ENCODE measurements around the gene PRSS50.
A peak's percentile ranks its signal among the peaks of the same experiment; 100 is the strongest.

The PRSS50 gene

GRCh38 chr3:46692566-46692990 is 25.1 kb downstream of the PRSS50 start:
- Histone ChIP-seq H3K4me1 (peaks cover 62 to 69% (median 67%) of the 10 kb centered on the region in 10 experiments), H3K4me3 (peak overlapping the region; percentile 56 to 78 (median 69)), H3K36me3 (peaks cover 0 to 13% (median 0%) of the 10 kb centered on the region in 11 experiments; a peak in 2 of 22 replicates), H3K9ac (peak overlapping the region; percentile 44 to 83 (median 79); a peak in 21 of 22 replicates), H4K20me1 (peaks cover 0 to 12% (median 0%) of the 10 kb centered on the region in 11 experiments; a peak in 3 of 22 replicates), H3K27me3 (peaks cover 0 to 17% (median 13%) of the 10 kb centered on the region in 11 experiments; a peak in 19 of 22 replicates), H3K27ac (peak overlapping the region in 6 of 11 experiments; percentile 40 to 90 (median 74); a peak in 11 of 22 replicates), H3K9me3 (replicated peaks in 1 of 11) (no peaks in the 10 kb centered on the region), H3K4me2 (peak overlapping the region; percentile 86 to 100 (median 98))
- TF ChIP-seq Cebpa-rat (IDR thresholded peaks at IDR 0.05), result no peak

GRCh38 chr3:46690798-46691197 is 26.9 kb downstream of the PRSS50 start:
- Histone ChIP-seq H4K20me1 (peaks cover 0 to 15% (median 0%) of the 10 kb centered on the region in 11 experiments; a peak in 3 of 22 replicates), H3K4me1 (peaks cover 44 to 52% (median 49%) of the 10 kb centered on the region in 10 experiments), H3K27ac (no peak overlapping the region), H3K4me2 (peak overlapping the region; percentile 43 to 99 (median 61); a peak in 21 of 22 replicates), H3K4me3 (no peak overlapping the region), H3K36me3 (peaks cover 0 to 21% (median 0%) of the 10 kb centered on the region in 11 experiments; a peak in 3 of 22 replicates), H3K9me3 (replicated peaks in 1 of 11) (no peaks in the 10 kb centered on the region), H3K9ac (peak overlapping the region in 4 of 11 experiments; percentile 5 to 11 (median 9); a peak in 1 of 22 replicates), H3K27me3 (peaks cover 0 to 17% (median 13%) of the 10 kb centered on the region in 11 experiments; a peak in 19 of 22 replicates)
- no peak for TF ChIP-seq Cebpa-rat (IDR thresholded peaks at IDR 0.05)

- TF ChIP-seq Cebpa-rat (IDR thresholded peaks at IDR 0.05), result no peak
- no peaks in the 10 kb centered on the region for H3K9me3 ChIP-seq (replicated peaks in 1 of 11)
- H3K27me3 ChIP-seq, result no peaks in the 10 kb centered on the region
- H3K4me3 ChIP-seq, result no peak overlapping the region
- H3K4me2 ChIP-seq, result no peak overlapping the region
- peaks cover 13 to 26% (median 22%) of the 10 kb centered on the region in 10 experiments for H3K4me1 ChIP-seq
- no peak overlapping the region for H3K27ac ChIP-seq
- H3K9ac ChIP-seq, result no peak overlapping the region
- H4K20me1 ChIP-seq, result peaks cover 0 to 6% (median 0%) of the 10 kb centered on the region in 11 experiments; a peak in 3 of 22 replicates
- H3K36me3 ChIP-seq, result peaks cover 0 to 42% (median 0%) of the 10 kb centered on the region in 11 experiments; a peak in 3 of 22 replicates
Measured at GRCh38 chr3:46685446-46685845, 32.2 kb downstream of the PRSS50 start.

GRCh38 chr3:46684891-46685290 is 32.8 kb downstream of the PRSS50 start:
- Histone ChIP-seq H3K4me2 (no peak overlapping the region), H3K36me3 (peaks cover 0 to 42% (median 0%) of the 10 kb centered on the region in 11 experiments; a peak in 3 of 22 replicates), H3K4me1 (peaks cover 12 to 24% (median 22%) of the 10 kb centered on the region in 10 experiments), H3K9ac (no peak overlapping the region), H3K4me3 (no peak overlapping the region), H3K9me3 (replicated peaks in 1 of 11) (no peaks in the 10 kb centered on the region), H4K20me1 (peaks cover 0 to 5% (median 0%) of the 10 kb centered on the region in 11 experiments; a peak in 3 of 22 replicates), H3K27ac (no peak overlapping the region), H3K27me3 (no peaks in the 10 kb centered on the region)
- TF ChIP-seq Cebpa-rat (IDR thresholded peaks at IDR 0.05), result no peak

GRCh38 chr3:46682974-46683373 is 34.7 kb downstream of the PRSS50 start:
- Histone ChIP-seq H3K27ac (no peak overlapping the region), H3K9ac (0 out of 22 replicates have a peak overlapping the region, but pooled peaks of 1 of the 11 experiments have one; percentile 13), H3K9me3 (replicated peaks in 1 of 11) (no peaks in the 10 kb centered on the region), H3K4me2 (peak overlapping the region in 6 of 11 experiments; percentile 56 to 85 (median 74); a peak in 10 of 22 replicates), H3K36me3 (peaks cover 0 to 35% (median 0%) of the 10 kb centered on the region in 11 experiments; a peak in 3 of 22 replicates), H3K4me3 (no peak overlapping the region), H3K27me3 (no peaks in the 10 kb centered on the region), H4K20me1 (peaks cover 0 to 5% (median 0%) of the 10 kb centered on the region in 11 experiments; a peak in 2 of 22 replicates), H3K4me1 (peaks cover 23 to 40% (median 31%) of the 10 kb centered on the region in 10 experiments)
- no peak for TF ChIP-seq Cebpa-rat (IDR thresholded peaks at IDR 0.05)

GRCh38 chr3:46681856-46682540 is 35.7 kb downstream of the PRSS50 start:
- TF ChIP-seq Cebpa-rat (IDR thresholded peaks at IDR 0.05), result no peak
- H3K9me3 ChIP-seq (replicated peaks in 1 of 11), result no peaks in the 10 kb centered on the region
- H3K4me2 ChIP-seq, result peak overlapping the region; percentile 55 to 85 (median 71)
- no peak overlapping the region for H3K4me3 ChIP-seq
- peaks cover 23 to 47% (median 36%) of the 10 kb centered on the region in 10 experiments for H3K4me1 ChIP-seq
- H3K27me3 ChIP-seq, result no peaks in the 10 kb centered on the region
- H3K27ac ChIP-seq, result peak overlapping the region in 6 of 11 experiments; percentile 14 to 50 (median 26); a peak in 9 of 22 replicates
- peaks cover 0 to 29% (median 0%) of the 10 kb centered on the region in 11 experiments; a peak in 3 of 22 replicates for H3K36me3 ChIP-seq
- H4K20me1 ChIP-seq, result no peaks in the 10 kb centered on the region; a peak in 1 of 22 replicates
- peak overlapping the region in 8 of 11 experiments; percentile 1 to 29 (median 21); a peak in 5 of 22 replicates for H3K9ac ChIP-seq

GRCh38 chr3:46681387-46681786 is 36.3 kb downstream of the PRSS50 start:
- peaks cover 23 to 49% (median 36%) of the 10 kb centered on the region in 10 experiments for H3K4me1 ChIP-seq
- peak overlapping the region in 6 of 11 experiments; percentile 14 to 50 (median 26); a peak in 7 of 22 replicates for H3K27ac ChIP-seq
- peaks cover 0 to 29% (median 0%) of the 10 kb centered on the region in 11 experiments; a peak in 3 of 22 replicates for H3K36me3 ChIP-seq
- peak overlapping the region; percentile 55 to 85 (median 71); a peak in 20 of 22 replicates for H3K4me2 ChIP-seq
- H4K20me1 ChIP-seq, result no peaks in the 10 kb centered on the region; a peak in 1 of 22 replicates
- H3K4me3 ChIP-seq, result no peak overlapping the region
- no peak for TF ChIP-seq Cebpa-rat (IDR thresholded peaks at IDR 0.05)
- H3K9ac ChIP-seq, result 0 out of 22 replicates have a peak overlapping the region, but pooled peaks of 1 of the 11 experiments have one; percentile 11
- H3K9me3 ChIP-seq (replicated peaks in 1 of 11), result no peaks in the 10 kb centered on the region
- H3K27me3 ChIP-seq, result no peaks in the 10 kb centered on the region

- H3K9me3 ChIP-seq (replicated peaks in 1 of 11), result no peaks in the 10 kb centered on the region
- H3K36me3 ChIP-seq, result peaks cover 0 to 30% (median 0%) of the 10 kb centered on the region in 11 experiments; a peak in 2 of 22 replicates
- no peak overlapping the region for H3K4me2 ChIP-seq
- H3K27ac ChIP-seq, result no peak overlapping the region
- no peak overlapping the region for H3K9ac ChIP-seq
- H4K20me1 ChIP-seq, result no peaks in the 10 kb centered on the region; a peak in 1 of 22 replicates
- H3K27me3 ChIP-seq, result no peaks in the 10 kb centered on the region
- peaks cover 23 to 49% (median 36%) of the 10 kb centered on the region in 10 experiments for H3K4me1 ChIP-seq
- H3K4me3 ChIP-seq, result no peak overlapping the region
- TF ChIP-seq Cebpa-rat (IDR thresholded peaks at IDR 0.05), result no peak
Measured at GRCh38 chr3:46680298-46680826, 37.3 kb downstream of the PRSS50 start.
